NCI-H187 (cell line): ENCODE results near the gene SOX5.
"Not testable (repeated sequence)": the region's sequence is repeated elsewhere in the genome, so short reads cannot be mapped to it uniquely, and the experiment has no call there.

ENCODE experiments used
- DNase-seq, 2 experiments: peaks; one replicate each; lab custom pipeline; 2025; lab: John Stamatoyannopoulos, UW

The SOX5 gene

DNA sequence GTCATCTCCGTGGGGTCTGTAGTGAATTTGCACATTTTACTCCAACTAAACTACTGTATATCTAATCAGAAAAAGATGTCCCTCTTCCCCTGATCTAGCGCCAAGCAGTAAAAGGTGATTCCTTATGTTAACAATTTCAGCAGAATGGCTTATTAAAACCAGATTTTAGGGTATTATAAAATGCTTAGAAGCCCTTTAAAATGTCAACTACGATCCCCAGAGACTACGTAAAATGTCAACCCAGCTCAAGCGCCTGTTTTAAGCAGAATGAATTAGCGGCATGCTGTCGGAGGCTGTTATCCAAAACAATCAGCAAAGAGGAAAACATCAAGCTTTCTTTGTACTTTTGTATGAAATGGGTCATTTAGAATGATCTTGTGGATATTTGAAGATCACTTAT, 408.9 kb downstream of the SOX5 start:
- no peak for DNase-seq

- DNase-seq = no peak
These were observed 413.2 kb downstream of the SOX5 start for GRCh38 chr12:23536293-23536692.

DNA sequence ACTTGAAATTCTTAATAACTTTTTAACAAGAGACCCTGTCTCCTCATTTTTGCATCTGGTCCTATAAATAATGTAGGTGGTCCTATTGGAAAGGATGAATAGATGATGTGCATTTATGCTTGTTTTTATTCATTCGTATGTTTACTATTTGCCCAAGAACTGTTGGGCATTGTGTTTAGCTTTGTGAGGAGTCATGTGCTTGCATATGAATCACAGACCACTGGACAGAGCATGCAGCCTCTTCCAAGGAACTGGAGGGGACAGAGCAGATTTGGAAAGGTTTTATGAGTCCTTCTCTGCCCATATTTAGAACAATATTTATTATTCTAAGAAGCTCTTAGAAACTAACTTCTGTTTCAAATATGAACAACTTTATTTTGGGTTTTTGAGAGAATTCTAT, 414.0 kb downstream of the SOX5 start:
- DNase-seq = no peak

- DNase-seq = no peak
These were observed 415.3 kb downstream of the SOX5 start for GRCh38 chr12:23534196-23534595.

DNA sequence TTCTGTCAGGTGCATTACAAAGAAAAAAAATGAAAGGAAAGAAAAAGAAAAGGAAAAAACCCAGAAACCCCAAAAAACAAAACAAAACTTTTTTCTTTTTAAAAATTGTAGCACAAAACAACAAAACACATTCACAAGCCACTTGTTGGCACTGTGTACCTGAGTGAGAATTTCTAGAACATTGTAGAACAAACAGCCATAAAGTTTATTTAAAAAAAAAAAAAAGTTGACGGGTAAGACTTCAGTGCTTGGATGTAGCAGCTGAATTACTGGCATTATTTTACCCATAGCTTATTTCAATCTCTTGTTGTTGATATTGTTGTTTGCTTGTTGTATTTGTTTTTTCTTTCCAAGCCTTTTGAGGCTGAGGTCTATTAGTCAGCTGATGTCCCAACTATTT, 415.8 kb downstream of the SOX5 start:
- no peak for DNase-seq

GRCh38 chr12:23533265-23533664, 416.2 kb downstream of the SOX5 start:
- DNase-seq = no peak

DNA sequence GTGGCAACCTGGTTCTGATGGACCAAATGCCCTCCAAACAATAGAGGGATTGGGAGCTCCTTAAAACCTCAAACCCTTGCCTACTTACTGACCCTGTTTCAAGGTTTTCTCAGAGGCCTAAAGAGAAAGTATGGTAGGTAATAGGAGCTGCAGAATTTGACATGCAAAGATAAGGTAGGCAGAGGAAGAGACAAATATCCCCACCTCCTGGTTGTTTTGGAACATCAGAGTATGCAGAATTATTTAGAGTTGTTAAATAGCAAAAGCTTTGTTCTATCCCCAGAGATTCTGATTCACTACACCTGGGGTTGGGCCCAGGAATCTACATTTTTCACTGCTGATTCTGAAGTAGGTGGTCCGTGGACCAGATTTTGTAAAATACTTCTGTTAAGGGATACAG, 421.2 kb downstream of the SOX5 start:
- no peak for DNase-seq

- DNase-seq = no peak
These were observed 423.9 kb downstream of the SOX5 start for GRCh38 chr12:23525450-23526072.

DNA sequence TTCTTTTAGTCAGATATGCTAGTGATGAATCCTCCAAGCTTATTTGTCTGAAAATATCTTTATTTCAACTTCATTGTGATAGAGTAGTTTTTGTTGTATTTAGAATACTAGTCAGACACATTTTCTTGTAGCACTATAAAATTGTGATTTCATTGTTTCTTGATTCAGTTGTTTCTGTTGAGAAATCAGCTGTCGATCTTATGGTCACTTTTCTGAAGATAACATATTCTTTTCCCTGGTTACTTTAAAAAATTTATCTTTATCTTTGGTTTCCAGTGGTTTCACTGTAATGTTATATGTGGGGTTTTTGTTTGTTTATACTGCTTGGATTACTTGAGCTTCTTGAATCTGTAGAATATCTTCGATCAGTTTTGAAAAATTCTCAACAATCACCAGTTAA, 426.1 kb downstream of the SOX5 start:
- DNase-seq = no peak

DNA sequence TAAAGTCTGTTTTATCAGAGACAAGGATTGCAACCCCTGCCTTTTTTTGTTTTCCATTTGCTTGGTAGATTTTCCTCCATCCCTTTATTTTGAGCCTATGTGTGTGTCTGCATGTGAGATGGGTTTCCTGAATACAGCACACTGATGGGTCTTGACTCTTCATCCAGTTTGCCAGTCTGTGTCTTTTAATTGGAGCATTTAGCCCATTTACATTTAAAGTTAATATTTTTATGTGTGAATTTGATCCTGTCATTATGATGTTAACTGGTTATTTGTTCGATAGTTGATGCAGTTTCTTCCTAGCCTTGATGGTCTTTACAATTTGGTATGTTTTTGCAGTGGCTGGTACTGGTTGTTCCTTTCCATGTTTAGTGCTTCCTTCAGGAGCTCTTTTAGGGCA, 430.0 kb downstream of the SOX5 start:
- not testable (repeated sequence) for DNase-seq

GRCh38 chr12:23515785-23516184, 433.7 kb downstream of the SOX5 start:
- not testable (repeated sequence) for DNase-seq

- no peak for DNase-seq
These were observed 439.0 kb downstream of the SOX5 start for GRCh38 chr12:23510484-23510883.

DNA sequence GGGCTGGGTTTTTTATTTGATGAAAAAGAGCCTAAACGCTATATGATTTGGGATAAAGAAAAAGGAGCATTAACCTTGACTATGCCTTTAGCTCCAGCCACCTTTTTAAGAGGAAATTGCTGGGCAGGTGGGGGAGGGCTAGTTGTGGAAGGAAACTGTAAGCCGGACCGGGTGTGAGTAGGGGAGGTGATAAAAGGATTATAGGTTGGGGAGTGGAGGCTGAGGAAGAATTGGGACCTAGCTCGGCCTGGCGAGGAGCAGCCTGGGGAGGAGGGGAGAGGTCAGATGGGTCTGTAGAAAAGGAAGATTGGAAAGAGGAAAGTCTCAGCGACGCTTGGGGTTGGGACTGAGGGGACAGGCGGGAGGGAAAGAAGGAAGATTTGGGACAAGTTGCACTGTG, 439.6 kb downstream of the SOX5 start:
- DNase-seq = not testable (repeated sequence)

GRCh38 chr12:23507785-23508184, 441.7 kb downstream of the SOX5 start:
- DNase-seq = not testable (repeated sequence)

DNA sequence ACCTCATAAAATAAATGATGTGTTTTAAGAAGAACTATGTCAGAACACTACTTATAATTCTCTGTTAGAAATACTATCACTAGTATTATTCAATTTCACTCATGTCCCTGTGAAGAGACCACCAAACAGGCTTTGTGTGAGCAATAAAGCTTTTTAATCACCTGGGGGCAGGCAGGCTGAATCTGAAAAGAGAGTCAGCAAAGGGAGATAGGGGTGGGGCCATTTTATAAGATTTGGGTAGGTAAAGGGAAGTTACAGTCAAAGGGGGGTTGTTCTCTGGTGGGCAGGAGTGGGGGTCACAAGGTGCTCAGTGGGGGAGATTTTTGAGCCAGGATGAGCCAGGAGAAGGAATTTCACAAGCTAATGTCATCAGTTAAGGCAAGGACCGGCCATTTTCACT, 443.7 kb downstream of the SOX5 start:
- not testable (repeated sequence) for DNase-seq

- no peak for DNase-seq
These were observed 444.6 kb downstream of the SOX5 start for GRCh38 chr12:23504641-23505399.

DNA sequence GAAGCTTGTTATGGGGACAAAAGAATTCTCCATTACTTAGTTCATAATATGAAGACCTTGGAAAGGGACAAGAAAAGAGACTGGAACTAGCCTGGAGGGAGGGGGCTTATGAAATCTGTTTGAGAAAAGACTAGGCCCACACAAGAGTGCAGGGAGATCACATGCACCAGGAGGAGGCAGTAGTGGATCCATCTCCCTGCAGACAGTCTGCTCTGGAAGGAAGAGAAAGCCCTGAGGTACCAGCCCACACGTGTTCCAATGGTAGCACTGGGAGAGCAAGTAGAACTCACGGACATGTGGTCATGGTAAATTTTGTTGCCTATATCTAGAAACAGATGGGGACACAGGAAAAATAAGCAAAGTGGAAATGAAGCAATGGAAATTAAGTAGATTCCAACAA, 445.4 kb downstream of the SOX5 start:
- DNase-seq = no peak

DNA sequence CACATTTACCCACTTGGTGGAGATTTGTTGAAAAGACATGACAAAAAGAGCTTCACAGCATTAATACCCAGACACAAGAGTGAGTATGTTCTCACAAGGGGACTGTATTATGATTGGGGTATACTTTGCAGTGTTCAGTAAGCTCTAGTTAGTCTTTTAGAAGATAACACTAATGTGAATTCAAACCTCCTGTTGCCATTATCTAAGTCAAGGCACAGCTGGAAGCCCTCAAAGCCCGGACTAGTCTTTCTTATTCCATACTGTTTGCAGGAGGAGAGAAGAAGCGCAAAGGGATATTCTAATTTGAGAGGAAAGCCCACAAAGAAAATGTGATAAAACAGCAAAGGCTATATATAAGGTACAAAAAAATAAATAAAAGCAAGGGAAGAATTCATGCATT, 445.9 kb downstream of the SOX5 start:
- no peak for DNase-seq

GRCh38 chr12:23502259-23502658, 447.2 kb downstream of the SOX5 start:
- no peak for DNase-seq

GRCh38 chr12:23495472-23495871, 454.0 kb downstream of the SOX5 start:
- DNase-seq = no peak

- DNase-seq = no peak
These were observed 455.8 kb downstream of the SOX5 start for GRCh38 chr12:23493672-23494071.

DNA sequence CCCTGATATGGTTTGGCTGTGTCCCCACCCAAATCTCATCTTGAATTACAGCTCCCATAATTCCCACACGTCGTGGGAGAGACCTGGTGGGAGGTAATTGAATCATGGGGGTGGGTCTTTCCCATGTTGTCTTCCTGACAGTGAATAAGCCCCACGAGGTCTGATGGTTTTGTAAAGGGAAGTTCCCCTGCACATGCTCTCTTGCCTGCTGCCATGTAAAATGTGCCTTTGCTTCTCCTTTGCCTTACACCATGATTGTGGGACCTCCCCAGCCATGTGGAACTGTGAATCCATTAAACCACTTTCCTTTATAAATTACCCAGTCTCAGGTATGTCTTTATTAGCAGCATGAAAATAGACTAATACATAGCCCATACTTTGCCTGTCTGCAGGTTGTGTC, 458.4 kb downstream of the SOX5 start:
- DNase-seq = not testable (repeated sequence)

DNA sequence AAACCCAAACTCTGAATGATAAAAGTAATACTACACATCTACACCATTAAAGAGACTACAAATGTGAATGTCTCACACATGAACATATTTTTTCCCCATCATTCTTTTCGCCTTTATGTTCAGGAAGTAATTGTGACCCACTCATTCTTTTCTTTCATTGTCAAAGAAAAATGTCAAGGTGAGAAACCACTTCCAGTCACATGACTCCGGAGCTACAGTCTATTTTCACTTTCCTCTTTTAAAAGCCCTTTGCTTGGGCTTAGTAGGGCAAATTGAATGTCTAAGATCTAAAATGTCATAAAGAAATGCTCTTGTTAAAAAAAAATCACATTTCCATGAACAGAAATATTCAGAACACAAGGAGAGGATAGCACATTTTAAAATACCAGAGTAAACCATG, 461.3 kb downstream of the SOX5 start:
- no peak for DNase-seq

DNA sequence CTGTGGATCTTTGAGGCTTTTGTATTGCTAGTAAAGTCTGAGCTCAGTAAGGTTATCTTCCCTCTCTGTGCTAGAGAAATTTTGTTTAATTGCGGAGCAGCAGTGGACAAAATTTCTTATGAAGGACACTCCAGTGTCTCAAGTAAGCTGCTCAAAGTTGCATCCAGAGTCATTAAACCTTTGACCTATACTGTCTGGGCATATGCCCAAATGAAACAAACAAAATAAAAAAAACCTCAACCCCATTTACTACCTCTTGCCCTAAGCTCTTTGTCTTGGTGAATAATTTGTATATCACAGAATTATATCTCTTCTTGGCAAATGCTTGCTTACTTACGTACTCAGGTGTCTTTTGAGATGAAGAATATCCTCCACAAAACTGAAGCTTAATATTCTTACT, 465.2 kb downstream of the SOX5 start:
- no peak for DNase-seq
